ENCODE results near the gene GRM3.

GRM3 gene

DNA sequence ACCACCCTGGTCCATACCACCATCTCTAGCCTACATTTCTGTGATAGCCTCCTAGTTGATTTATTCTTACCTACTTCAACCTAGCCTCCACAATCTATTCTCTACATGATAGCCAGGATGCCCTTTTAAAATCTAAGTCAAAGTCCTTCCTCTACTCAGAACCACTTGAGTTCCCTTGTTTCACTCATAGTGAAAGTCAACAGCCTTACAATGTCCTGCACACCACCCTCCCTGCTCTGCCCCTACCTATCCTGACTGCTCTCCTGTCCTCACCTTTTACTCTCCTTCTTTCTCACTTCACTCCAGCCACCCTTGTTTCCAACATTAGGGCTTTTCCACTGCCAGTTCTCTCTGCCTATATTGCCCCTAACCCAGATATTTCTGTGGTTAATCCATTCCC, 146.7 kb downstream of the GRM3 start:
- FAIRE-seq: no peak

DNA sequence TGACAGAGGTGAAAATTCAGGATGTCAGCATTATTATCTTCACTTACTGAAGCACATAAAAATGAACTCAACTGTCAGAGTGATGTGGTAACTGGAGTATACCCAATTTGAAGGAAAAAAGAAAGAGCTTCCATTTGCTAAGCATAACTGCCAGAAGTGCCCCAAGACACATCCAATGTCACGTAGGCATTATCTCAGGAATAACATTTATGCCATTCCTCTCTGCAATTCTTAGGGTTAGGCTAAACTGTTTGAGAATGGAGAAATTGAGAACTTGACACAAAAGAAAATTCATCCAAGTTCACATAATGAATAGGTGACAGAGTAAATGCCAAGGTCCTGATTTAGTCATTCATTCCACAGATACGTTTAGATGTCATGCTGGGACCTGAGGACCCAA, 148.6 kb downstream of the GRM3 start:
- FAIRE-seq: no peak

DNA sequence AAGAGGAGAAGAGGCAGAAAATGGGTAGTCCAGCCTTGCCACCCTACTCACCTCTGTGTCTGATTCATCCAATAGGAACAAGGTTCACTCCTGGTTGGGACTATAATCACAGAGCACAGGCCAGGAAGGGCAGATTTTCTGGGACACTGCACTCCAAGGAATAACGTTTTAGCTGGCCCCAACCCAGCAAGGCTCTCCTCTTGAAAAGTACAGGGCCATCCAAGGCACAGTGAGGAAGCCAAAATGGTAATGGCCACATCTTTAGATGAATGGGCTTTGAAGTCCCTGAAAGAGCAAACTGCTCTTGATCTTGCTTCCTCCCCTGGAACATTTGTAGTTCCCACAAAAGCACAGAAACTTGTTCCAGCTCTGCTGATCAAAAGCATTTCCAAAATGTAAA, 149.4 kb downstream of the GRM3 start:
- FAIRE-seq: no peak

DNA sequence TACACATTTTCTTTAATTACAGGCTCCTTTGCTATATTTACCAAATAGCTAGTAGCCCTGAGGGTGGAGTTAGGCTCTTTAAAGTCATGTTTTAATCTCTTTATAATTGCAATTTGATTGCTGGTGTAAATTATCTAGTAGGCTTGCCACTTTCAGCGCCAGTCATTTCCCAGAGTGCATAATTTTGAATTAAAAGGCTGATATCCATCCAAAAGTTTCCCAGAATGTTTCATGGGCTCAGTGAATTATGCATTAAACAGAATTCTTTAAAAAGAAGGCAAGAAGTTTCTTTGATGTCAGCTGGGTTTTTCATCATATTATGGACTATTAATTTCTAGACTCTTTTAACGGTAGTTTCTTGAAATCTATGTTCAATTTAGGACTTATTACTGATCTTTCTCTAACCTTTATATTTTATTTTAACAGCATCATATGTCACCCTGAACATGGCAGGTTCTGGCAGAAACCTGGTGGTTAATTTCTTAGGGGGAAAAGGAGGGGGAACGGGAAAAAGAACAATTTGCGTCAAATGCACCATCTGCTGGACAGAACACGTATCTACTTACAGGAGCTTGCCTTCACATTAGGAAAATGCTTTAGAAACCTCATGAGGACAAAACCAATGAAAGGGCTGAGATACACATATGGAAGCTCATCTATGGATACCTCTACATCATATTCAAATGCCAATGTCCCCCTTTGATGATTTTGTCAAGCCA, 171.1 kb downstream of the GRM3 start:
- no peak for FAIRE-seq

DNA sequence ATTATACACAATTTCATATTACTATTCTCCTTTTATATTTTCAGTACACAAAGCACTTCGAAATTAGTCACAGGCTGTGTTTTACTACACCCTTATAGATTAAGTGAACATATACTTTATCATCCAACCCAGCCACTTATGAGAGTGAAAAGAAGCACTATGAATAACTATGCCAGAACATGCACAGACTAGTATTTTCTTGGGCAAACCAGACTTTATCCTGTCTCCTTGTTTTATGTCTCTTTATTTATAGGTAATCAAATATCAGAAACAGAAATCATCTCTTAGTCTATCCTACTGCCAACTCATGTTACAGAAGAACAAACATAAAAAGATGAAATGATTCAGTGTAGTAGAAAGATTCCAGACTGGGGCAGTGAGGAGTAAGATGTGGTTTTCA, 171.8 kb downstream of the GRM3 start:
- FAIRE-seq: no peak

DNA sequence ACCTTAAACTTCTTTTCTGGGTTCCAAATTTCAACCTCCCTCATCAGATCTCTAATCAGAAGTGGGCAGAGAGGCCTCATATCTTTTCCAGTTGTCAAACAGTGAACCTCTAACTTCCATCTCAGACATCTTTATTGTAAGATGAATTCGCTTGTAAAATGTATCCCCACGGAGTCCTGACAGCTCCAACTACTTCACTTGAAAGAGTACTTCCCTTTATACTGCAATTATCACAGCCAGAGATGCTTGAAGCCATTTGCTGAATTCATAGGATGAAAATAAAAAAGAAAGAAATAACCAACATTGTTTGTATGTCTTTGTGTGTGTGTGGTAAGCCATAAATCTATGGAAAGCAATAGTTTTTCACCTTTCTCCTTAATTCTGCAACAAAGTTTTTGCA, 175.2 kb downstream of the GRM3 start:
- no peak for FAIRE-seq

DNA sequence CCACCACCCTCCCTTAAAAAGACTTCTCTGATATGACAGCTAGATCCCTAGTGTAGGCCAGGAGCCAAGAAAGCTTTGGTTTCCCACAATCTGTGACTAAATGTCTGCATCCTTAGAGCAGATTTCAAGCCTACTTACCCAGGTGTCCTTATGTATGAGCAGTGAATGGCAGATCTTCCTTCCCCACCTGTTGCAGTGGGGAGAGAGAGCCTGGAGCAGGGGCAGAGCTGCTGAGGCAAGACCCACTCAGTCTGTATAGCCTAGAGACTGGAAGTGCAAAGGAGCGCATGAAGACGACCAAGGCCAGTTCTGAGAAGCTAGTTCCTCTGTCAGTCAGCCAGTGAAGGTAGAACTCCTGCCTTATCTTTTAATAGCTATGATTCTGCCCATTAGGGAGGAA, 180.1 kb downstream of the GRM3 start:
- no peak for FAIRE-seq

DNA sequence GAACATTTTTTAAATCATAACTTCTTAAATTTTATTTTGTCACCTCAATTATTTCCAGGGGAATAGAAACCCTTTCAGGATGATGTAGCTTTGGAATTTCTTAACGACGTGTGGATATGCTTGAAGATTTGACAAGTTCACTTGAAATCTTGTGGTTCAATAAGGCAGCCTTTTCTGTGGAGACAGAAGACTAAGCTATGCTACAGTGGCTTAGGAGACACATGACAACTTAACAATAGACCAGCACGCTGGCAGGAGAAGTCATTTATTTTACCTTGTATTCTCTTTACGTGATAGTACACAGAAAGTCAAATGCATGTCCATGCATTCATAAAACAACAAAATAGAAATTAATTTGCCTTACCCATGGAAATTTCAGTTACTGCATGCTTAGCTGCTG, 181.6 kb downstream of the GRM3 start:
- FAIRE-seq: no peak

DNA sequence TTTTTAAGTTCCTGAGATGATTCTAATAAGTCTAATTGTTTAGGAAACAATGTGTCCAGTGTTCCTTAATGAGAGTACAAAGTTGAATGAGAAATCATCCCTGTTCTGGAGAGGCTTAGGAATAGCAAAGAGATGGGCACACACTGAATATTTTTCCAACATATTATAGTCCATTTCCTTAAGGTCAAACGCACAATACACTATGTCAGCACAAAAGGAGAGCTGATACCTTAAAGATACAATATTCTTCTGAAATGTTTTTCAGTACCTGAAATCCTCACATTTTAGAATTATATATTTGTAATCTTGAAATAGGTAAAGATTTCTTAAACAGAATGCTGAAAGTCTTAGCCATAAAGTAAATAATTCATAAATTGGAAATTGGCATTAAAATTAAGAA, 183.2 kb downstream of the GRM3 start:
- FAIRE-seq: no peak

DNA sequence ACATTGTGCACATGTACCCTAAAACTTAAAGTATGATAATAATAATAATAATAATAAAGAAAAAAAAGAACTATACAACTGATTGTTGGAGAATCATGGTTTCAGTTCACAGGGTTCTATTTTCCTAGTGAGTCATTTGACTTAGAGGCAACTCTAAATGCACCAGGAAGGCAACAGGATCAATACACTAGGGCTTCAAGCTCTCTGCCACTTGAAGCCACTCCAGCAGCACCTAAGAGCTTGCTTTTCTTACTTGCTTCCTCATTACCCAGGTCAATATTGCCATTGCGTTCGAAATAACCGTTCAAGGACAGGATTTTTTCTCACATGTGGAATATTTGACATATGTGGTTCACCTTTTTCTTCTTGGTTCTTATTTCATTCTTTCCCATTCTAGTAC, 189.7 kb downstream of the GRM3 start:
- no peak for FAIRE-seq

DNA sequence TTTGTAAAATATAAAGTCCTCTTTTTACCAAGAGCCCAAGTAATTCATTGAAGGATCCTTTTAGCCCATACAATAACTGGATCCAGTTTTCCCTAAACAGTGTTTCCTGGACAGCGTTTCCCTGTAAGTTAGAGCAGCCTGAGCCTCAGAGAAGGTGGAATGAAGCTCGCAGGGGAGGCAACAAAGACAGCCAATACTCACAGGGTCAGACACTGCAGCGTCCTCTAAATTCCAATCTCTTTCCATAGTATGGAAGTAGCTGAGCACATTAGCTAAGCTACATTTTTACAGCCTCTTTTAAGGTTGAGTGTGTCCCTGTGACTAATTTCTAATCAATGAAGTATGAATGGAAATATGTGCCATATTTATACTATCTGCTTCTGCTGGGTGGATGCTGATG, 193.5 kb downstream of the GRM3 start:
- FAIRE-seq: no peak

DNA sequence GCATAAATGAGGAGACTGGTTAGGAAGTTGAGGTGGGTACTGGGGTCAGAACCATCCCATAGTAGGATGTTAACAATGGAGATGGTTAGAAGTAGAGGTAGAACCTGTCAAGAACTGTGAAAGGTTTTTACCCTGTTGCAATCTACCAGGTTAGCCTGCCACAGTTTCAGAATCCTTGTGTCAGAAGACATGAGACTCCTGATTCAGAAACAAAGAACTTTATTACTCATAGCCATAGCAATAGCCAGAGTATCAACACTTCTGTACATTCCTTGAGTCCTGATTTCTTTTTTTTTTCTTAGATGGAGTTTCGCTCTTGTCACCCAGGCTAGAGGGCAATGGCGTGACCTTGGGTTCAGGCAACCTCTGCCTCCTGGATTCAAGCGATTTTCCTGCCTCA, 200.9 kb downstream of the GRM3 start:
- no peak for FAIRE-seq

DNA sequence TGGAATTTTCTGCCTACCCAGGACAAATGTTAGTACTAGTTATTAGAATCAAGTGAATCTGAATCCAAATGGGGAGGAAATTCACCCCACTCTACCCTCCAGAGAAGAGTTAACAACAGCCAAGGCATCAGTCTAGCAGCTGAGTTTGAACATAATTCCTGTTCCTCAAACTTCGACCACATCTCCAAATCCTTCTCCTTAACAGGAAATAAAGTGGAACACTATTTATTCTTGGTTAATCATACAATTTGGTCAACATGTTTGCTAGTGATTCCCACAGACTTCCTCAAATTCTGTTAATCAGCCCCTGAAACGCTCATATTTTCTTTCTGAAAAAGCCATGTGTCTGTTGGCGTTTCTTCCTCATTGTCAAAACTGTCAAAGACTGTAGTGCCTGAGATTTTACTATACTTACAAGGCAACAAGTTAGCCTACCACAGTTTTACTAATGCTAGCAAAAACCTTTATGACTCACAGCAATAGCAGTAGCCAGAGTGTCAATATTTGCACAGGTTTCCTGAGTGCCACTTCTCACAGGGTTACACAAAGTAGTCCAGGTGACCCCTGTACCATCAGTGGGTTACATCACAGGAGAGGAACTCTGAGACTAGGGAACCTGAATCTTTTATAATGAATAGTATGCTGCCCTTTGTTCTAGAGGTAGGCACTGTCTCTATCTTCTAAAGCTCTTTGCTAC, 202.9 kb downstream of the GRM3 start:
- FAIRE-seq: peak; percentile 64

DNA sequence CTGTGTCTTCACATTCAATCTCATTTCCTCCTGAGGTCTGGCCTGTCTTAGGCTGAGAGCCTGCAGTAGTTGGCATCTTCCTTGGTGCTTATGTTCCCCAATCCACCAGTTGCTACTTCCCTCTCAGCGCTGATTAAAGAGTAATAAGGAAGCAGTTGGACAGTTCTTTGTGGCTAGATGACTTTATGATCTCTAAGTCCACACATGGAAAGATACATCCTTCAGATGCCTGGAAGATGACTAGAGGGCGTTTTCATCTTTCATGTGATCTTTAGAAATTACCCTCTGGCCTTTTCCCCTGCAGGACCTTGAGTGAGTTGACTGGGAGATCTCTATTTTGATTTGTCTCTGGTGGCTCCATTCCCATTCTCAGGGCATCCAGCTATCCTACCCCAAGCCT, 204.5 kb downstream of the GRM3 start:
- no peak for FAIRE-seq

DNA sequence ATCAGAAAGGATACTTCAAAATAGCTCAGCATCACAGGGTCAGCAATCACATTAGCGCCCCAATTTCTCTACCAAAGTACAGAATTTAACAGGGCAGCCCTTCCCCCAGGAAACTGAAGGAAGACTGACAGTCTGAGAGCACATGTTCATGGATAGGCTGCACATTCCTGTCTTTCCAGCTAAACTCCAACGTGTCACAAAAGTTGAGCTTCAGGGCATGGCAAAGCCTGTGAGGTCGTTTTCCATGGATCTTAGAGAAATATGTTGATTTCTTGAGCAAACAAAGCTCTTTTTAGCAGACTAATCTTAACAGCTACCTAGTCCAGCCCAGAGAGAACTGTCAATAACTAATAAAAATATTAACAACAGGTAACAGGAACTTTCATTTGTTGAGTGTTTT, 207.9 kb downstream of the GRM3 start:
- no peak for FAIRE-seq

DNA sequence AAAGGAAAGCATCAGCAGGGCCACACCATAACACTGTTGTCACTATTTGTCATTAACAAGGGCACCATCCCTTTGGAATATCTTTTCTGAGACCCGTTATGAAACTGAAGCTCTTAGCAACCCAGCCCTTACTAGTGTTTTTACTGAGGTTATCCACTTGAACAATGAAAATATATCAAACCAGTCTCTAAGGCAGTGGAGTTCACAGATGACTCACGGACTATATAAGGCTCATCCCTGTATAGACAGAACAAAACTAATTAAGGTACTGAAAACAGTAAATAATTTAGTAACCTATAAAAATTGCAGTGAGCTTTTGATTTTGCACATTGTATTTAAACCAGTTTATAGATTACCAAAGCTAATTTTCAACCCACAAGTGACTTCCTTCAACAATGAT, 219.7 kb downstream of the GRM3 start:
- no peak for FAIRE-seq

DNA sequence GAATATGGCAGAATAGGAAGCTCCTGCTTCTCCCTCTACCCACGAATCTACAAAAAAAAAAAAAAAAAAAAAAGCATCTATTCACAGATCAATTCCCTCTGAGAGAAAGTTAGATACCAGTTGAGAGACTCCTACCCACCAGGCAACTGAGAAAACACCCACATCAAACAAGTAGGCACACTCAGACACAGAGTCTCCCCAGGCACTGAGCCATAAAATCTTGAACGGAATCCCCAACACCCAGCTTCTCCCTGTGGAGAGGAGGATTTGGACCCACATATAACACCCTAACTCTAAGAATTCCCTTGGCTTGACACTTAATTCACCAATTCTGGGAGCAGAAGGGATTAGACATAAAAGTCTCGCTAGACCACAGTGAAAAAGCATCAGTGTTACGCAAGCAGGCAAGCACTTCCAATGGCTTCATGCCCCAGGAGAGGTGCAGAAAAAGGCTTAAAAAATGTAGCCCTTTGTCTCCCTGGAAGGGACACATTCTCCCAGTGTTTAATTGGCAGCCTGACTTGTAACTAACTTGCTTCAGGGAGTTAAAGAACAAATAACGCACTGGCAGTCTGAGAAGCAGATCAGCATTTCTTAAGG, 223.6 kb downstream of the GRM3 start:
- no peak for FAIRE-seq

DNA sequence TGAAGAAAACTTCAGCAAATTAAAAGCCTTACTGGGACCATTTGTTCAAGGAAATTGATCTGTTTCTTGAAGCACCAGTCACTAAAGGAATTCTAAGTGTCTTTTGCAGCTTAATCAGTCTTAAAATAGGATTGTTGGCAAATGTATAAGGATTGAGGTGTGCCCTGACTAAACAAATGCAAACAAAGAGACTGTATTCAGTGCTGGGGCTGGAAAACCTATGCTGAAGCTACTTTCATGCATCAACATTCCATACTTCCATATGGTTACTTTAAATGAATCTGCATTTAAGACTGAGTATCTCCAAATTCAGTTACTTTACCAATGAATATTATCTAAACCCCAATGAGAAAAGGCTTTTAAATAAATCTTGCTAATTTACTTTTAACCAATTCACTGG, 232.4 kb downstream of the GRM3 start:
- no peak for FAIRE-seq

DNA sequence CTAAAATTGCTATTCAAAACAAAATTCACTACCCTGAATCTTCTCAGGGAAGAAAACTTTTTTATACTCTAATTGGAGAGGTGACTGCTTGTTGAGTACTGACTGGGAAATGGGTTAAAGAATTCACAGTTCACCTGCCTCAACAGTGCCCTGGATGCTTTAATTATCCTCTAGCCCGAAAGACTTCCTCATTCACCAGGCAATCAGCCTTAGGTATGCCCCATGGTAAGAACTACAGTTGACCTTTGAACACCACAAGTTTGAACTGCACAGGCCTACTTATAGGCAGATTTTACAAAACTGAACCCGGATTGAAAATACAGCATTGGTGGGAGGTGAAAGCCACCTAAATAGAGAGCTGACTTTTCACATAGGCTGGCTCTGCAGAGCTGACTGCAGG, 240.4 kb downstream of the GRM3 start:
- no peak for FAIRE-seq

DNA sequence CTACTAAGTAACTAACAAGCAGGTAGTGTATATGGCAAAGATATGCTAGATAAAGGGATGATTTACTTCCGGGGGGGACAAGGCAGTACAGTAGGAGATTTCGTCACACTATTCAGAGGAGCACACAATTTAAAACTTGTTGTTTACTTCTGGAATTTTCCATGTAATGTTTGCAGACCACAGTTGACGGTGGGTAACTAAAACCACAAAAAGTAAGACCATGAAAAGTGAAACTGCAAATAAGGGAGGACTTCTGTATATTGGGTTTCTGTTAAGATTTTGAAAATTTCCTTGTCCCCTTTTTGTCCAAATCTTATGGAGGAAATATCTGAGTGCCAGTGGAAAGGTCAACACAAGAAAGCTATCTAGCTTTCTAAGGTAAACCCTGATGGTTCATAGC, 245.8 kb downstream of the GRM3 start:
- no peak for FAIRE-seq

DNA sequence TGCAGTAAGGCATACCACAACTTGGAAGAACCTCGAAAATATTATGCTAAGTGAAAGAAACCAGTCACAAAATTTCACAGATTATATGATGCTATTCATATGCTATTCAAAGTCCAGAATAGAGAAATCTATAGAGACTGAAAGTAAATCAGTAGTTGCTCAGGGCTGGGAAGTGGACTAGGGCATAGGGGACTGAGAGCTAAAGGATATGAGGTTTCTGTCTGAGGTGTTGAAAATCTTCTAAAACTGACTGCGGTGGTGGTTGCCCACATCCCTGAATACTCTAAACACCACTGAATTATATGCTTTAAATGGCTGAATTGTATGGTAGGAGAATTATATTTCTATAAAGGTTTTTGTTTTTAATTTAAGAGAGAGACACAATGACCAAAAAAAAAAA, 254.5 kb downstream of the GRM3 start:
- FAIRE-seq: no peak

DNA sequence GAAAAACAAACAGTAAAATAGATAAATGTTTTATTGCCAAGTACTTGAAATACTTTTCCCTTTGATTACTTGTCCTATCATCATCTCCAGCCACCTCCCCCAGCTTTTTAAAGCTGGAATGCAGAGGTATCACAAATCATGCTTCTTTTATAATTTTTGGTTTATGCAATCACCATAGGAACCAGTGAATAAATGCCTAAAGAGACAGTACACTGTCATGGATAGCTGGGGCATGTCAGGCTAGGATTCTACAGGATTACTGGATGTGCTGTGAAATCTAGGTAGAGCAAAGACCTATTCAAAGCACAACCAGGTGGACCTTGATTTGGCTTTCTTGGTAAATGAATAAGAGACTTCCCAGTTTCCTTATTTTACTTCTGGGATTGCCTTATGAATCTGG, 257.2 kb downstream of the GRM3 start:
- no peak for FAIRE-seq

DNA sequence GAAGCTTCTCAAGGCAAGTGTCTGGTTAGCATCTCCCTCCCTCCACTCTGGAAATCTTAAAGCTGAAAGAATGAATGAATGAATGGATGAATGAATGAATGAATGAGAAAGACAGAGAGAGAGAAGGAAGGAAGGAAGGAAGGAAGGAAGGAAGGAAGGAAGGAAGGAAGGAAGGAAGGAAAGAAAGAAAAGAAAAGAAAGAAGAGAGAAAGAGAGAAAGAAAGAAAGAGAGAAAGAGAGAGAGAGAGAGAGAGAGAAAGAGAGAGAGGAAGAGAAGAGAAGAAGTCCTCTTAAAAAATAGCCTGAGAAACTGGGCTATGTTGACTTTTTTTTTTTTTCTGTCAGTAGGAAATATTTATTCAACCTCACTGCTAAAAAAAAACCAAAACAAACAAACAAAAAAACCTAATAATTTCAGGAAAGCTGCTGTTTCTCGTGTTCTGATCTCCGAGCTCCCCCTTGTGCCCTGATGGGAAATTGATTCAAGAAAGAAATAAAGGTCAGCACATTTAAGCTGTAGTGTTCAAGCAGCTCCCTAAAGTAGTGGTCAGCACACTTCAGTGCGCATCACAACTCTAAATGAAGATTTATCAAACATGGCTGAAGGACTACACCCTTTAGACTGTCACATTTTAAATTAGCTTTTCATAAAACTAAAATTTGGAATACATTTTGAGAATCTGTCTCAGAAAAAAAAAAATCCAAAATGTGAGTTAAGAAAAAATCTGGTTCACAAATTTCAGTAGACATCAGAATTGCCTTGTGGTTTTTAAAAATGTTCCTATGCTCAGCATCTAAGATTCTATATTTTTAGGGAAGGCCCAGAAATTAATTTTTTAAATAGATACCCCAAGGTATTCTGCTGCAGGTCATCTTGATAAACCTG, 261.5 kb downstream of the GRM3 start:
- no peak for FAIRE-seq
